Neural progenitor cell (in vitro differentiated cells): ENCODE measurements around the gene LDLRAD4.

Experiments
- CTCF ChIP-seq: fragments of 200-600 bp; sonication (generic); IDR thresholded peaks from 2 replicates; pipeline ENCODE4 v1.5.1; 2017; ENCODE audit warnings: antibody characterized with exemption, mild to moderate bottlenecking
- EZH2phosphoT487 ChIP-seq: fragments of 200-600 bp; sonication (generic); IDR thresholded peaks from 2 replicates; pipeline ENCODE4 v1.6.1; 2017; ENCODE audit warnings: antibody characterized with exemption

- TF ChIP-seq EZH2phosphoT487: no peak
- TF ChIP-seq CTCF: no peak
Measured at GRCh38 chr18:13300029-13300428, 81.5 kb downstream of the LDLRAD4 start.
